WERI-Rb-1 (cell line): ENCODE data around the gene HOXD9.
A peak's percentile ranks its signal among the peaks of the same experiment; 100 is the strongest.

Source experiments
- DNase-seq: peaks from one replicate; pipeline ENCODE4 v3.0.0-alpha.2; 2020
- H3K27ac ChIP-seq: fragments of 250-450 bp; sonication (Bioruptor Pico); 2 replicates; pipeline ENCODE4 v1.5.1; 2020; ENCODE audit warnings: mild to moderate bottlenecking, moderate library complexity
- H3K27me3 ChIP-seq: fragments of 250-450 bp; sonication (Bioruptor Pico); 2 replicates; pipeline ENCODE4 v1.5.1; 2021; ENCODE audit warnings: mild to moderate bottlenecking, low read depth, moderate library complexity; ENCODE audit not compliant: insufficient read depth, severe bottlenecking
- H3K36me3 ChIP-seq: fragments of 250-450 bp; sonication (Bioruptor Pico); 2 replicates; pipeline ENCODE4 v1.5.1; 2020; ENCODE audit warnings: mild to moderate bottlenecking, moderate library complexity
- H3K4me3 ChIP-seq: 2 replicates; pipeline ENCODE4 v1.5.1; 2011; ENCODE audit warnings: low read depth, mild to moderate bottlenecking, control low read depth, low read length
- H3K9me3 ChIP-seq: fragments of 250-450 bp; sonication (Bioruptor Pico); 2 replicates; pipeline ENCODE4 v1.5.1; 2021; ENCODE audit warnings: mild to moderate bottlenecking, moderate library complexity; ENCODE audit not compliant: severe bottlenecking
- CTCF ChIP-seq: IDR thresholded peaks from 2 replicates; pipeline ENCODE4 v1.5.1; 2011; ENCODE audit warnings: low read depth, mild to moderate bottlenecking, control low read depth, inconsistent platforms, low read length

HOXD9 gene

DNA sequence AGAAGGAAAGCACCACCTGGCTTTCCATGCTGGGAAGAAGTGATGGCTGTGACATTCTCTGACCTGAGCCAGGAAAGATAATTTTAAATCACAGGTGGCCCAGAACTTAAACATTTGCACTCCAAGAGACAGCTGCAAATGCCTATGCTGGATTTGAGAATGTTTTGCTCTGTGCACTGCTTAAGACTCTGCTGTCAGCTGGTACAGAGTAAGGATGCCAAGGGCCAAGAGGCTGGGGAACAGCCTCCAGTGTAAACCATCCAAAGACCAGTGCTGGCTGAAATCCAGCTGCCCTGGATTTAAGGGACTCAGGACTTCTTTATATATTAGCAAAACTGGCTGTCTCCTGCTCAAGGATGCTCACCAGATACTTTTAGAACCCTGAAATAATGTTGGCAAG lies 10.9 kb downstream of the HOXD9 start:
- H3K27ac ChIP-seq, result no peak overlapping the region
- no peaks in the 10 kb centered on the region for H3K36me3 ChIP-seq
- peaks cover 9% of the 10 kb centered on the region for H3K9me3 ChIP-seq
- no peak for TF ChIP-seq CTCF
- DNase-seq, result no peak
- no peak overlapping the region for H3K4me3 ChIP-seq
- peaks cover 94% of the 10 kb centered on the region for H3K27me3 ChIP-seq

DNA sequence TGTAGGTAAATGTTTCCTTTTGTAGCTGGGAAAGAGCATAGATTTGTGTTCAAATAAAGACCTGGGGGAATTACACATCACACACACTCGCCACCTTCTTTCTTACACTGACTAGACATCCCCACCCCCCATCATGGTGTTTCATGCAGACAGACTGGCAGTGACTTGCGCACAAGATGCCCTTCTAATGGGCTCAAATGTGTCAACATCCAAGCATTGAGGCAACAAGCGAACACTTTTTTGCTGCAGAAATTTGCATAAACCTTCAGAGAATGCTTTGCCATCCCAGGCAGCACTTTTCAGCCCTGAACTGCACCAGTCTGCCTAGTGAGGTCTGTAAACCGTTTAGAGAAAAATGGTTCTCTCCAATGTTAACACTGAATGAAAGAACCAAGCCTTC lies 11.5 kb downstream of the HOXD9 start:
- H3K27ac ChIP-seq, result no peak overlapping the region
- peaks cover 94% of the 10 kb centered on the region for H3K27me3 ChIP-seq
- DNase-seq, result no peak
- no peak for TF ChIP-seq CTCF
- peaks cover 9% of the 10 kb centered on the region for H3K9me3 ChIP-seq
- H3K4me3 ChIP-seq, result no peak overlapping the region
- no peaks in the 10 kb centered on the region for H3K36me3 ChIP-seq

GRCh38 chr2:176135035-176135440 lies 12.5 kb downstream of the HOXD9 start:
- peaks cover 97% of the 10 kb centered on the region for H3K27me3 ChIP-seq
- no peak for TF ChIP-seq CTCF
- H3K36me3 ChIP-seq, result no peaks in the 10 kb centered on the region

GRCh38 chr2:176136374-176137251 lies 14.1 kb downstream of the HOXD9 start:
- TF ChIP-seq CTCF, result no peak
- Histone ChIP-seq H3K4me3 (peak overlapping the region; percentile 26), H3K9me3 (no peaks in the 10 kb centered on the region), H3K36me3 (no peaks in the 10 kb centered on the region), H3K27ac (no peak overlapping the region), H3K27me3 (peaks cover 98% of the 10 kb centered on the region)
- DNase-seq, result peak; percentile 36

More at GRCh38 chr2:176135035-176135440, 12.5 kb downstream of the HOXD9 start:
- Histone ChIP-seq H3K4me3 (no peak overlapping the region), H3K9me3 (peaks cover 6% of the 10 kb centered on the region), H3K27ac (no peak overlapping the region)
- DNase-seq, result no peak

GRCh38 chr2:176137252-176137580 lies 14.7 kb downstream of the HOXD9 start:
- Histone ChIP-seq H3K27me3 (peaks cover 98% of the 10 kb centered on the region), H3K4me3 (no peak overlapping the region), H3K36me3 (no peaks in the 10 kb centered on the region), H3K9me3 (no peaks in the 10 kb centered on the region), H3K27ac (no peak overlapping the region)
- no peak for TF ChIP-seq CTCF
- DNase-seq, result no peak

GRCh38 chr2:176137906-176138305 lies 15.4 kb downstream of the HOXD9 start:
- H3K27me3 ChIP-seq, result peaks cover 98% of the 10 kb centered on the region
- no peak for TF ChIP-seq CTCF

More at GRCh38 chr2:176137906-176138305, 15.4 kb downstream of the HOXD9 start:
- H3K36me3 ChIP-seq, result no peaks in the 10 kb centered on the region
- H3K27ac ChIP-seq, result no peak overlapping the region
- H3K9me3 ChIP-seq, result no peaks in the 10 kb centered on the region
- H3K4me3 ChIP-seq, result no peak overlapping the region
- no peak for DNase-seq
